Right cardiac atrium (tissue), 5 donors: ENCODE measurements around the gene DPH1. TPM values are rescaled to one million over a fixed set of nuclear protein-coding genes. Genes with fewer than 3 reads are reported as not detected.

Experiments
- ATAC-seq, 2 donors: fragments of 200-7000 bp; cut with Tn5 transposase; one replicate each; pipeline versions ENCODE4 v1.8.0 to v1.9.1; 2020; ENCODE audit warnings: moderate library complexity in 2 of 2, mild to moderate bottlenecking in 1 of 2
- DNase-seq, 3 donors: peaks; one replicate each; pipeline ENCODE4 v3.0.0-alpha.2; 2020
- H3K27ac ChIP-seq: one replicate; pipeline ENCODE4 v1.5.1; 2013; ENCODE audit warnings: mild to moderate bottlenecking, low read length, control low read depth, moderate library complexity
- H3K27me3 ChIP-seq: one replicate; pipeline ENCODE4 v1.6.1; 2013; ENCODE audit not compliant: control insufficient read depth, insufficient read depth
- H3K4me1 ChIP-seq: one replicate; pipeline ENCODE4 v1.6.1; 2013; ENCODE audit warnings: low read length; ENCODE audit not compliant: control insufficient read depth, insufficient read depth
- H3K4me3 ChIP-seq: one replicate; pipeline ENCODE4 v1.5.1; 2013; ENCODE audit warnings: low read length, control low read depth
- H3K9me3 ChIP-seq: one replicate; pipeline ENCODE4 v1.6.1; 2013; ENCODE audit warnings: low read length; ENCODE audit not compliant: control insufficient read depth
- WGBS: extraction: QIAGEN DNeasy Blood & Tissue Kit; methylation state at CpG from one replicate; pipeline ENCODE4 v1.1.7; 2013; 5-methylcytosine and 5-hydroxymethylcytosine counted together
- intact Hi-C, 4 donors: fragments of 100-400 bp; cut with DNase I; formaldehyde crosslinking; loops; one replicate each; pipeline versions ENCODE4 v1.11.0 to v1.14.0; 2022 to 2023
- polyA plus RNA-seq: library from polyadenylated mRNA; stranded (reverse); fragments of 200-250 nt; gene quantifications from one replicate; pipeline ENCODE4 v1.2.3, GENCODE V29; 2013
- total RNA-seq, 4 donors: library from RNA; stranded (reverse); fragmentation: NEBNext Ultra II Directional; extraction: Animal tissue kit (Norgen Biotek cat#: 25700); gene quantifications; one replicate each; pipeline ENCODE4 v1.2.1, GENCODE V29; 2021
- donor health status: healthy with polysubstance abuse.
- donor health status: DM: no; HTN: yes; CAD: no.
- donor health status: DM: no; HTN: no; CAD: no.
- donor health status: DM: no; HTN: yes; CAD: no; lungs with severe emphysema.
- donor health status: DM: yes; HTN: yes; CAD: no.

DPH1 gene
- total and polyA plus RNA-seq, 5 donors = 20.5 to 30.7 (median 27.4) TPM

GRCh38 chr17:2064147-2064489 is 34.2 kb downstream of the DPH1 start:
- H3K27me3 ChIP-seq = no peaks in the 10 kb centered on the region
- intact Hi-C loops = loop anchor here in 2 of 4 donors (5.0 to 10.0 kb wide), 2 partner anchors 61 to 113 kb away; no protein-coding TSS in a partner anchor
- peak overlapping the region; percentile 68 for H3K27ac ChIP-seq
- ATAC-seq (no peak), DNase-seq (peak in 2 of 3 donors; percentile 4 to 47)
- no peaks in the 10 kb centered on the region for H3K9me3 ChIP-seq
- H3K4me3 ChIP-seq = no peak overlapping the region
- WGBS = 57% methylated on average over 5 of the region's 5 CpGs
- H3K4me1 ChIP-seq = peaks cover 13% of the 10 kb centered on the region

GRCh38 chr17:2064520-2064971 is 34.6 kb downstream of the DPH1 start:
- Histone ChIP-seq H3K4me3 (no peak overlapping the region), H3K4me1 (peaks cover 13% of the 10 kb centered on the region), H3K27ac (peak overlapping the region; percentile 68), H3K9me3 (no peaks in the 10 kb centered on the region), H3K27me3 (no peaks in the 10 kb centered on the region)
- no peak for ATAC-seq
- intact Hi-C loops = loop anchor here in 2 of 4 donors (5.0 to 10.0 kb wide), 2 partner anchors 60 to 113 kb away; no protein-coding TSS in a partner anchor
- WGBS = 57% methylated on average over 6 of the region's 6 CpGs
- DNase-seq = peak in 2 of 3 donors; percentile 52 to 60

GRCh38 chr17:2064980-2065785 is 35.2 kb downstream of the DPH1 start:
- DNase-seq (peak; percentile 76 to 87 (median 84)), ATAC-seq (peak in 1 of 2 donors; percentile 3)
- H3K4me3 ChIP-seq = no peak overlapping the region
- H3K4me1 ChIP-seq = peaks cover 13% of the 10 kb centered on the region
- intact Hi-C loops = loop anchor here in 2 of 4 donors (5.0 to 10.0 kb wide), 2 partner anchors 60 to 112 kb away; no protein-coding TSS in a partner anchor
- peak overlapping the region; percentile 68 for H3K27ac ChIP-seq
- 77% methylated on average over 24 of the region's 24 CpGs for WGBS
- H3K27me3 ChIP-seq = no peaks in the 10 kb centered on the region
- H3K9me3 ChIP-seq = no peaks in the 10 kb centered on the region

GRCh38 chr17:2065949-2066400 is 36.0 kb downstream of the DPH1 start:
- H3K4me3 ChIP-seq = no peak overlapping the region
- H3K27me3 ChIP-seq = no peaks in the 10 kb centered on the region
- WGBS = 68% methylated on average over 10 of the region's 10 CpGs
- DNase-seq = peak in 1 of 3 donors; percentile 45
- no peak for ATAC-seq
- H3K4me1 ChIP-seq = peaks cover 15% of the 10 kb centered on the region
- intact Hi-C loops = loop anchor here in 1 of 4 donors (10.0 kb wide), 1 partner anchor 59 kb away; no protein-coding TSS in a partner anchor
- peak overlapping the region; percentile 83 for H3K27ac ChIP-seq
- H3K9me3 ChIP-seq = no peaks in the 10 kb centered on the region

- WGBS = 46% methylated on average over 14 of the region's 14 CpGs
- intact Hi-C loops = loop anchor here in 1 of 4 donors (10.0 kb wide), 1 partner anchor 58 kb away; no protein-coding TSS in a partner anchor
- ATAC-seq = peak in 1 of 2 donors; percentile 9
Measured at GRCh38 chr17:2067048-2067561, 37.2 kb downstream of the DPH1 start.

GRCh38 chr17:2067608-2068024 is 37.7 kb downstream of the DPH1 start:
- Histone ChIP-seq H3K27ac (peak overlapping the region; percentile 83), H3K4me1 (peaks cover 17% of the 10 kb centered on the region), H3K4me3 (no peak overlapping the region), H3K9me3 (no peaks in the 10 kb centered on the region), H3K27me3 (no peaks in the 10 kb centered on the region)
- WGBS = 37% methylated on average over 5 of the region's 5 CpGs
- intact Hi-C loops = loop anchor here in 1 of 4 donors (10.0 kb wide), 1 partner anchor 57 kb away; no protein-coding TSS in a partner anchor
- DNase-seq = peak; percentile 50 to 78 (median 71)
- peak in 1 of 2 donors; percentile 31 for ATAC-seq

More at GRCh38 chr17:2067048-2067561, 37.2 kb downstream of the DPH1 start:
- no peaks in the 10 kb centered on the region for H3K9me3 ChIP-seq
- H3K27me3 ChIP-seq = no peaks in the 10 kb centered on the region
- peak overlapping the region; percentile 83 for H3K27ac ChIP-seq
- H3K4me3 ChIP-seq = no peak overlapping the region
- H3K4me1 ChIP-seq = peaks cover 17% of the 10 kb centered on the region
- peak in 2 of 3 donors; percentile 44 to 55 for DNase-seq

GRCh38 chr17:2068031-2068518 is 38.1 kb downstream of the DPH1 start:
- H3K27ac ChIP-seq = peak overlapping the region; percentile 83

GRCh38 chr17:2068519-2069051 is 38.6 kb downstream of the DPH1 start:
- H3K27ac ChIP-seq = peak overlapping the region; percentile 83
- H3K4me3 ChIP-seq = no peak overlapping the region
- no peaks in the 10 kb centered on the region for H3K27me3 ChIP-seq
- DNase-seq = peak; percentile 28 to 60 (median 53)
- no peaks in the 10 kb centered on the region for H3K9me3 ChIP-seq
- no peak for ATAC-seq
- peaks cover 15% of the 10 kb centered on the region for H3K4me1 ChIP-seq
- intact Hi-C loops = loop anchor here in 1 of 4 donors (10.0 kb wide), 1 partner anchor 56 kb away; no protein-coding TSS in a partner anchor
- WGBS = 70% methylated on average over 15 of the region's 15 CpGs

More at GRCh38 chr17:2068031-2068518, 38.1 kb downstream of the DPH1 start:
- no peaks in the 10 kb centered on the region for H3K9me3 ChIP-seq
- ATAC-seq (no peak), DNase-seq (peak in 1 of 3 donors; percentile 57)
- no peaks in the 10 kb centered on the region for H3K27me3 ChIP-seq
- H3K4me1 ChIP-seq = peaks cover 15% of the 10 kb centered on the region
- intact Hi-C loops = loop anchor here in 1 of 4 donors (10.0 kb wide), 1 partner anchor 57 kb away; no protein-coding TSS in a partner anchor
- no peak overlapping the region for H3K4me3 ChIP-seq
- 56% methylated on average over 6 of the region's 6 CpGs for WGBS

- 83% methylated on average over 13 of the region's 13 CpGs for WGBS
- Histone ChIP-seq H3K27me3 (no peaks in the 10 kb centered on the region), H3K4me3 (no peak overlapping the region), H3K4me1 (peaks cover 18% of the 10 kb centered on the region), H3K9me3 (no peaks in the 10 kb centered on the region), H3K27ac (peak overlapping the region; percentile 85)
- no peak for ATAC-seq
- DNase-seq = peak; percentile 22 to 66 (median 52)
- intact Hi-C loops = no loop called here
Measured at GRCh38 chr17:2070241-2071023, 40.5 kb downstream of the DPH1 start.

- intact Hi-C loops = no loop called here
- Histone ChIP-seq H3K27ac (peak overlapping the region; percentile 85), H3K4me1 (peaks cover 23% of the 10 kb centered on the region), H3K27me3 (no peaks in the 10 kb centered on the region), H3K4me3 (no peak overlapping the region), H3K9me3 (no peaks in the 10 kb centered on the region)
- no peak for ATAC-seq
- DNase-seq = peak in 2 of 3 donors; percentile 0 to 7
- 84% methylated on average over 6 of the region's 6 CpGs for WGBS
Measured at GRCh38 chr17:2071024-2071385, 41.1 kb downstream of the DPH1 start.
